Ishikawa (cell line): ENCODE measurements around the gene MRAP.

Experiments
- CEBPB ChIP-seq: IDR thresholded peaks from 2 replicates; pipeline ENCODE4 v1.6.1; 2012
- CREB1 ChIP-seq: IDR thresholded peaks from 2 replicates; pipeline ENCODE4 v1.6.1; 2012; ENCODE audit warnings: low read depth
- EGR1 ChIP-seq: IDR thresholded peaks from 2 replicates; pipeline ENCODE4 v1.6.1; 2012
- EP300 ChIP-seq: IDR thresholded peaks from 2 replicates; pipeline ENCODE4 v1.6.1; 2012; ENCODE audit warnings: borderline replicate concordance
- FOXM1 ChIP-seq: IDR thresholded peaks from 2 replicates; pipeline ENCODE4 v1.6.1; 2012; ENCODE audit warnings: low read depth, borderline replicate concordance
- NFIC ChIP-seq: IDR thresholded peaks from 2 replicates; pipeline ENCODE4 v1.6.1; 2012
- RAD21 ChIP-seq: IDR thresholded peaks from 2 replicates; pipeline ENCODE4 v1.6.1; 2012; ENCODE audit warnings: low read depth
- REST ChIP-seq: IDR thresholded peaks from 2 replicates; pipeline ENCODE4 v1.6.1; 2012; ENCODE audit warnings: low read depth, mild to moderate bottlenecking
- TAF1 ChIP-seq: IDR thresholded peaks from 2 replicates; pipeline ENCODE4 v1.6.1; 2012; ENCODE audit warnings: low read depth, mild to moderate bottlenecking
- TCF12 ChIP-seq: IDR thresholded peaks from 2 replicates; pipeline ENCODE4 v1.6.1; 2012; ENCODE audit warnings: low read depth
- TEAD4 ChIP-seq: IDR thresholded peaks from 2 replicates; pipeline ENCODE4 v1.6.1; 2012
- USF1 ChIP-seq: IDR thresholded peaks from 2 replicates; pipeline ENCODE4 v1.6.1; 2012
- YY1 ChIP-seq: IDR thresholded peaks from 2 replicates; pipeline ENCODE4 v1.6.1; 2012; ENCODE audit warnings: low read depth
- ZBTB7A ChIP-seq: IDR thresholded peaks from 2 replicates; pipeline ENCODE4 v1.6.1; 2012; ENCODE audit warnings: low read depth
- TF ChIP-seq, protein P1 (sequence below): IDR thresholded peaks from 2 replicates; pipeline ENCODE4 v1.6.1; 2012

The MRAP gene

GRCh38 chr21:32270748-32271147 is 27.9 kb upstream of the MRAP start:
- TF ChIP-seq ZBTB7A (no peak), EP300 (no peak), RAD21 (no peak), FOXM1 (no peak), CEBPB (no peak), NFIC (no peak), TCF12 (no peak), EGR1 (no peak), REST (no peak), USF1 (no peak), YY1 (no peak), CREB1 (no peak), TAF1 (no peak), TEAD4 (no peak)
- TF ChIP-seq, protein P1, sequence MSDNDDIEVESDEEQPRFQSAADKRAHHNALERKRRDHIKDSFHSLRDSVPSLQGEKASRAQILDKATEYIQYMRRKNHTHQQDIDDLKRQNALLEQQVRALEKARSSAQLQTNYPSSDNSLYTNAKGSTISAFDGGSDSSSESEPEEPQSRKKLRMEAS, result no peak

GRCh38 chr21:32276671-32277070 is 22.0 kb upstream of the MRAP start:
- TF ChIP-seq, protein P1, result no peak
- no peak for TF ChIP-seq TCF12

DNA sequence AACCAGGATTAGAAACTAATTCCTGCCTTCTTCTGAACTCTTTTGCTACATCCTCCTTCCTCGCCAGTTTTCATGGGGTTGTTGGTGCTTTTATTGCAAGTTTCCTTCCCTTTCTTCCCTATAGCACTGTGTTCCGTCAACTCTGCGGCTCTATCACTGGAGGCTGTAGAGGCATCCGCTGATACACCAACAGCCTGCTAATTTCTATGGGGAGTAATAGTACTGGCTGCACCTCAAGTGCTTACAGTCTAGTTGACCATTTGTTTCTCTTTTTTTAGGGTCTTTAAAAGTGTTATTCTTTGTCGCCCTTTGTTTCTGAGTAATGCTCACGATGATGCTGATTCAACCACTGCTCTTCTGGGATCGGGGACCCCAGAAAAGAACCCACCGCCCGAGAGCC is 20.6 kb upstream of the MRAP start:
- TF ChIP-seq EGR1 (no peak), NFIC (no peak), ZBTB7A (no peak), EP300 (no peak), TAF1 (no peak), USF1 (no peak), TEAD4 (no peak), CREB1 (no peak), YY1 (no peak), FOXM1 (no peak), RAD21 (no peak), CEBPB (no peak), TCF12 (no peak)
- TF ChIP-seq, protein P1, result no peak

- TF ChIP-seq USF1 (no peak), EP300 (peak; percentile 36; the same call in 1 of the 2 replicates), RAD21 (no peak), CREB1 (no peak), REST (no peak), CEBPB (peak; percentile 8; the same call in 1 of the 2 replicates), TEAD4 (no peak; the same call in 1 of the 2 replicates), EGR1 (peak; percentile 80), ZBTB7A (peak; percentile 85), YY1 (peak; percentile 91), TCF12 (0 out of 2 replicates have a peak, but pooled peaks have one; percentile 51), TAF1 (peak; percentile 91), FOXM1 (0 out of 2 replicates have a peak, but pooled peaks have one; percentile 25), NFIC (no peak)
- TF ChIP-seq, protein P1, result peak; percentile 74
Measured at GRCh38 chr21:32278518-32279376, 19.9 kb upstream of the MRAP start, which contains the start of gene MIS18A. Gene MIS18A (minus strand): TSS chr21:32279049. CDS start chr21:32279014, 35 bp downstream.

DNA sequence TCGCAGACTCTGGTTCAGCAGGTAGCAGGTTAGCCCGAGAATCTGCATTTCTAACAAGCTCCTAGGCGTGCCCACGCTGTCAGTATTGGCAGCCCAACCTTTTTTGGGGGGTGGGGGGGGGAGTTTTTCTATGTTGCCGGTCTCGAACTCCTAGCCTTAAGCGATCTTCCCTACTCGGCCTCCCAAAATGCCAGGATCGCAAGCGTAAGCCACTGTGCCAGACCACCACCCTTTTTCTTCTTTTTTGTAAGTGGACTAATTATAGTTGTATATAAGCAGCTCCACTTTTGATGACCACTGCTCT is 19.3 kb upstream of the MRAP start:
- TF ChIP-seq EP300 (no peak), EGR1 (no peak), USF1 (no peak), ZBTB7A (no peak), CEBPB (no peak), RAD21 (no peak), REST (no peak), NFIC (no peak), TCF12 (no peak), TAF1 (no peak), TEAD4 (no peak), YY1 (no peak), FOXM1 (no peak), CREB1 (no peak)
